Left ventricle myocardium inferior (tissue), 1 donor: Measurements from ENCODE around the gene TBC1D22A. TPM values are rescaled to one million over a fixed set of nuclear protein-coding genes. Genes with fewer than 3 reads are reported as not detected.

ENCODE experiments used
- DNase-seq: peaks from one replicate; pipeline ENCODE4 v3.0.0-alpha.2; 2020
- H3K27ac ChIP-seq: fragments of 200-600 bp; replicated peaks from 2 replicates; pipeline ENCODE4 v1.8.0; 2021
- H3K27me3 ChIP-seq: fragments of 200-600 bp; 2 replicates; pipeline ENCODE4 v1.8.0; 2021; ENCODE audit warnings: low read depth
- H3K36me3 ChIP-seq: fragments of 200-600 bp; 2 replicates; pipeline ENCODE4 v1.8.0; 2021
- H3K4me1 ChIP-seq: fragments of 200-600 bp; 2 replicates; pipeline ENCODE4 v1.8.0; 2021
- H3K4me3 ChIP-seq: fragments of 200-600 bp; 2 replicates; pipeline ENCODE4 v1.8.0; 2021; ENCODE audit warnings: mild to moderate bottlenecking, moderate library complexity
- H3K9me3 ChIP-seq: fragments of 200-600 bp; replicated peaks from 2 replicates; pipeline ENCODE4 v1.8.0; 2021
- intact Hi-C: fragments of 100-400 bp; cut with micrococcal nuclease; formaldehyde crosslinking; loops from one replicate; pipeline ENCODE4 v1.11.0; 2022
- total RNA-seq: library from RNA; stranded (reverse); fragmentation: NEBNext Ultra II Directional; extraction: Animal tissue kit (Norgen Biotek cat#: 25700); gene quantifications from one replicate; pipeline ENCODE4 v1.2.1, GENCODE V29; 2021
- TF ChIP-seq, protein P1 (sequence below): fragments of 200-600 bp; IDR thresholded peaks from 2 replicates; pipeline ENCODE4 v1.8.0; 2021; ENCODE audit warnings: antibody characterized with exemption, mild to moderate bottlenecking, borderline replicate concordance
- donor health status: DM: no; HTN: yes; CAD: no; lungs with severe emphysema.

TBC1D22A gene
- total RNA-seq, 1 donor from 2014 or later: 16.2 TPM

DNA sequence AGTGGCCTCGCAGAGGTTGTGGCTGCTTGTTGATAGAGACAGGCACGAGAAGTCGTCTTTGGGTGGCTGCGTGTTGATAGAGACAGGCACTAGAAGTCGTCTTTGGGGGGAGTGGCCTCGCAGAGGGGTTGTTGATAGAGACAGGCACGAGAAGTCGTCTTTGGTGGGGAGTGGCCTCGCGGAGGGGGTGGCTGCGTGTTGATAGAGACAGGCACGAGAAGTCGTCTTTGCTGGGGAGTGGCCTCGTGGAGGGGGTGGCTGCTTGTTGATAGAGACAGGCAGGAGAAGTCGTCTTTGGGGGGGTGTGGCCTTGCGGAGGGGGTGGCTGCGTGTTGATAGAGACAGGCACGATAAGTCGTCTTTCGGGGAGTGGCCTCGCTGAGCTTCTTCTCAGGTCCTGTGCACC is 328.8 kb downstream of the TBC1D22A start:
- TF ChIP-seq, protein P1, sequence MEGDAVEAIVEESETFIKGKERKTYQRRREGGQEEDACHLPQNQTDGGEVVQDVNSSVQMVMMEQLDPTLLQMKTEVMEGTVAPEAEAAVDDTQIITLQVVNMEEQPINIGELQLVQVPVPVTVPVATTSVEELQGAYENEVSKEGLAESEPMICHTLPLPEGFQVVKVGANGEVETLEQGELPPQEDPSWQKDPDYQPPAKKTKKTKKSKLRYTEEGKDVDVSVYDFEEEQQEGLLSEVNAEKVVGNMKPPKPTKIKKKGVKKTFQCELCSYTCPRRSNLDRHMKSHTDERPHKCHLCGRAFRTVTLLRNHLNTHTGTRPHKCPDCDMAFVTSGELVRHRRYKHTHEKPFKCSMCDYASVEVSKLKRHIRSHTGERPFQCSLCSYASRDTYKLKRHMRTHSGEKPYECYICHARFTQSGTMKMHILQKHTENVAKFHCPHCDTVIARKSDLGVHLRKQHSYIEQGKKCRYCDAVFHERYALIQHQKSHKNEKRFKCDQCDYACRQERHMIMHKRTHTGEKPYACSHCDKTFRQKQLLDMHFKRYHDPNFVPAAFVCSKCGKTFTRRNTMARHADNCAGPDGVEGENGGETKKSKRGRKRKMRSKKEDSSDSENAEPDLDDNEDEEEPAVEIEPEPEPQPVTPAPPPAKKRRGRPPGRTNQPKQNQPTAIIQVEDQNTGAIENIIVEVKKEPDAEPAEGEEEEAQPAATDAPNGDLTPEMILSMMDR: no peak
- no peak for DNase-seq
- intact Hi-C loops: no loop called here

DNA sequence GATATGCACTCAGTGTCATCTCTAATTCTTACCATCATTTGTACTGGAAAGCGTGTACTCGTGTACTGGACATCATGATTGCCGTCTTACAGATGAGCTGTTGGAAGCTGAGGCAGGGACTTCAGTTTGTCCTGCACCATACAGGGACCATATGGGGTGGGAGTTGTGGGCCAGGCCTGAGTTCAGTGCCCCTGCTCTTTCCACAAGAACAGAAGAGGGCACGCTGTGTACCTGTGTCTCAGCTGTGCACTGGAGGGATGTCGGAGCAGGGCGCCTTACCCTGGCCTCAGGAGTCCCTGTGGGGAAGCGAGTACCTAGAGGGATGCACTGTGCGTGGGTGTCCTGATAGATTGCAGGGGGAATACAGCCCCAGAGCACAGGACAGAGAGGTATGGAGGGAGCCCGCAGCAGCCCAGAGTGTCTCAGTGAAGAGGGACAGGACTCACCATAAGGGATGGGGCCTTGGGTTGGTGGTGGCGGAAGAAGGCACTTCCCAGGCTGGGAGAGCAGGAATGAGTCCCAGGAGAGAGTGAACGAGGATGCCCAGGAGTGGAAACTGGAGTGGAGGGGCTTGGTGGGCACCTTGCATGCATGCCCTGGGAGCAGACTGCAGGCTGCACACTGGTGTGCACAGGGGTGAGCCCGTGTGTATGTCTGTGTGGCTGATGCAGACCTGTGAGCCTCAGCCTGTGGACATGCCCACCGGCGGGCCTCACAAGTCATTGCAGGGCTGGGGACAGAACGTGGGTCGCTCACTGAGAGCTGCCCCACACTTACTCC is 329.7 kb downstream of the TBC1D22A start:
- intact Hi-C loops: no loop called here
- H3K4me1 ChIP-seq: peaks cover 9% of the 10 kb centered on the region
- H3K27ac ChIP-seq: no peak overlapping the region
- H3K27me3 ChIP-seq: no peaks in the 10 kb centered on the region
- H3K4me3 ChIP-seq: no peak overlapping the region
- DNase-seq: no peak
- TF ChIP-seq, protein P1: no peak
- no peaks in the 10 kb centered on the region for H3K36me3 ChIP-seq
- H3K9me3 ChIP-seq: peaks cover 10% of the 10 kb centered on the region

More for the DNA sequence above, 328.8 kb downstream of the TBC1D22A start:
- Histone ChIP-seq H3K9me3 (peaks cover 10% of the 10 kb centered on the region), H3K4me3 (peak overlapping the region; percentile 51), H3K27me3 (no peaks in the 10 kb centered on the region), H3K27ac (no peak overlapping the region), H3K36me3 (no peaks in the 10 kb centered on the region), H3K4me1 (peaks cover 9% of the 10 kb centered on the region)

- Histone ChIP-seq H3K27ac (no peak overlapping the region), H3K4me3 (no peak overlapping the region), H3K36me3 (no peaks in the 10 kb centered on the region), H3K9me3 (peaks cover 10% of the 10 kb centered on the region), H3K4me1 (peaks cover 9% of the 10 kb centered on the region), H3K27me3 (no peaks in the 10 kb centered on the region)
- no peak for DNase-seq
- intact Hi-C loops: no loop called here
- TF ChIP-seq, protein P1: no peak
These were observed 330.5 kb downstream of the TBC1D22A start for GRCh38 chr22:47092896-47093311.

DNA sequence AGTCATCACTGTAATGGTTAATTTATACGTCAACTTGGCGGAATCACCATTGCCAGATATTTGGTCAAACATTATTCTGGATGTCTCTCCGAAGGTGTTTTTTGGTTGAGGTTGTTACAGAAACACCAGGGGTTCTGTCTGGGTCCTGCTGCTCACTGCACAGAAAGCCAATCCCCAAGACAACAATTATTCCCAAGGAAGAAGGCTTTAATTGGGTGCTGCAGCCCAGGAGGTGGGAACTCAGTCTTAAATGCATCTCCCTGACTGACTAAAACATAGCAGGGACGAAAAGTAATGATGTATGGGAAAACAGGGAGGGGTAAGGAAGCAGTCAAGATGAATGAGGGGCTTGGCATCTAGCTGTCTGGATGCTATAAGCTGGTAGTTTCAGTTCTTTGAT is 331.3 kb downstream of the TBC1D22A start:
- H3K9me3 ChIP-seq: peaks cover 10% of the 10 kb centered on the region
- DNase-seq: no peak
- no peak overlapping the region for H3K27ac ChIP-seq
- peaks cover 9% of the 10 kb centered on the region for H3K4me1 ChIP-seq
- H3K27me3 ChIP-seq: no peaks in the 10 kb centered on the region
- intact Hi-C loops: no loop called here
- no peaks in the 10 kb centered on the region for H3K36me3 ChIP-seq
- TF ChIP-seq, protein P1: no peak
- H3K4me3 ChIP-seq: no peak overlapping the region

GRCh38 chr22:47094861-47095330 is 332.4 kb downstream of the TBC1D22A start:
- intact Hi-C loops: no loop called here
- TF ChIP-seq, protein P1: no peak

More at GRCh38 chr22:47094861-47095330, 332.4 kb downstream of the TBC1D22A start:
- H3K4me1 ChIP-seq: peaks cover 6% of the 10 kb centered on the region
- peaks cover 10% of the 10 kb centered on the region for H3K9me3 ChIP-seq
- DNase-seq: no peak
- no peaks in the 10 kb centered on the region for H3K27me3 ChIP-seq
- H3K27ac ChIP-seq: no peak overlapping the region
- no peaks in the 10 kb centered on the region for H3K36me3 ChIP-seq
- no peak overlapping the region for H3K4me3 ChIP-seq
